ENCODE measurements around the gene RPS10. TPM values are rescaled to one million over a fixed set of nuclear protein-coding genes. Genes with fewer than 3 reads are reported as not detected.
A peak's percentile ranks its signal among the peaks of the same experiment; 100 is the strongest.

Gene RPS10
- total RNA-seq (2021; ENCODE audit: unreplicated experiment) = 1,363 TPM
- 1,658 TPM for polyA plus RNA-seq (2012; ENCODE audit: insufficient read length)
- Bru-seq, nascent RNA = percentile 98 among the genes with signal in this experiment
- BruChase-seq, experiment 1, labeled RNA remaining after a 2-hour chase = percentile 95 among the genes with signal in this experiment
- percentile 96 among the genes with signal in this experiment for BruChase-seq, experiment 2, labeled RNA remaining after a 6-hour chase
- long read RNA-seq, transcript RPS10-209 (6 exons, 588 nt) = major isoform, 205 of 437 reads
- long read RNA-seq, transcript RPS10-206 (6 exons, 781 nt) = minor isoform, 50 of 437 reads
- long read RNA-seq, partial matches to known transcripts = 178 of 437 reads
- long read RNA-seq, other reads (novel, unspliced or antisense) = 4 of 437 reads

DNA sequence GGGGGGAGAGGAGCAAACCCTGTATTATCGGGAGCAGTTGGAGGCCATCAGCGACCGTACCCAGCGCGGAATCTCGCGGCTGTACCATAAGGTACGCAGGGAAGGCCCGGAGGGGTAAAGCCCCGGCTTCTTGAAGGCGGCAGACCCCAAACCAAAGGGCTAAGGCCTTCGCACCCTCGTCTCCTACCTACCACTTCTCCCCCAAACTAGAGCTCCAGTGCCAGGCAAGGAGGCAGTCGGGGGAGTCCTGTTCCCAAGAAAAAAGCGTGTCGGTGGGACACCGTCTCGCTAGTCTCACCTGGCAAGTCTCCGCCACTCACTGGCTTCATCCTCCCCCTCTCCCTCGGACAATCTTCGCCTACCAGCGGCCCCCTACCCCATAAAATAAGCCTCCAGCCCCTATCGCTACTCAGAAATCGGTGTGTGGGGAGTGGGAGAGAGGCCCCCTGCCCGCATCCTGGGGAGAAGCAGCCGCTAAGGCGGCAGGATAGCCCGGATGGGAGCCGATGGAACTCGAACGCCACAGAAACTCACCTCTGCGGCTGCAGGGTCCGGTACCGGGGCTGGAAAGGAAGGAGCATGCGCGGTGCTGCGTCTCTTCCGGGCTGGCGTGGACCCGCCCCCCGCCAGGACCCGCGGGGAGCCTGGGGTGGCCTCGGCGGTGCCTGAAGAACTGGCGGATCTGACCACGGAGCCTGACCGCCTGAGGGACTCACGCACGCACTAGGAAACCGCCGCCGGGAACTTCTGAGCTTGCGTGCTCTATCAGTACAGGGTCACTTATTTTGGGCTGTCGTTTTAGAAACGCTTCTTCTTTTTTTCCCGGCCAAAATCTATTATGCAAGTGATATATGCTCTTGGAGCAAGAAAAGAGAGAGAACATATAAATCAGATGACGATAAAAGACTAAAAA, at the start of gene RPS10:
Gene RPS10 (minus strand): TSS at position 572 of the 913 bp plus-strand sequence. CDS start 848 bp downstream, outside the sequence.
- no TSS peak for BruUV-seq (replicated peaks)
- H3K36me3 ChIP-seq (ENCODE audit: control insufficient read depth, insufficient read depth, low read length) = peaks cover 20% of the 10 kb centered on the region
- peak within 1 kb of the TSS; percentile 97 for H3K27ac ChIP-seq (ENCODE audit: low read length)
- POLR2A ChIA-PET = interaction anchor here (0.5 to 0.7 kb wide), 4 partner anchors 21 to 356 kb away, joined by 3 to 15 read pairs (median 8); no protein-coding TSS in a partner anchor
- peak; percentile 60 for DNase-seq (ENCODE audit: low read depth, low spot score)
- ATAC-seq = peak; percentile 97
- TF ChIP-seq, protein P1, sequence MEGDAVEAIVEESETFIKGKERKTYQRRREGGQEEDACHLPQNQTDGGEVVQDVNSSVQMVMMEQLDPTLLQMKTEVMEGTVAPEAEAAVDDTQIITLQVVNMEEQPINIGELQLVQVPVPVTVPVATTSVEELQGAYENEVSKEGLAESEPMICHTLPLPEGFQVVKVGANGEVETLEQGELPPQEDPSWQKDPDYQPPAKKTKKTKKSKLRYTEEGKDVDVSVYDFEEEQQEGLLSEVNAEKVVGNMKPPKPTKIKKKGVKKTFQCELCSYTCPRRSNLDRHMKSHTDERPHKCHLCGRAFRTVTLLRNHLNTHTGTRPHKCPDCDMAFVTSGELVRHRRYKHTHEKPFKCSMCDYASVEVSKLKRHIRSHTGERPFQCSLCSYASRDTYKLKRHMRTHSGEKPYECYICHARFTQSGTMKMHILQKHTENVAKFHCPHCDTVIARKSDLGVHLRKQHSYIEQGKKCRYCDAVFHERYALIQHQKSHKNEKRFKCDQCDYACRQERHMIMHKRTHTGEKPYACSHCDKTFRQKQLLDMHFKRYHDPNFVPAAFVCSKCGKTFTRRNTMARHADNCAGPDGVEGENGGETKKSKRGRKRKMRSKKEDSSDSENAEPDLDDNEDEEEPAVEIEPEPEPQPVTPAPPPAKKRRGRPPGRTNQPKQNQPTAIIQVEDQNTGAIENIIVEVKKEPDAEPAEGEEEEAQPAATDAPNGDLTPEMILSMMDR (IDR thresholded peaks at IDR 0.05) = no peak
- TF ChIP-seq TCF7L2 (IDR thresholded peaks at IDR 0.05; ENCODE audit: low read depth, low read length) = peak; percentile 51; the same call in 1 of the 2 replicates
- TF ChIP-seq, protein P2, sequence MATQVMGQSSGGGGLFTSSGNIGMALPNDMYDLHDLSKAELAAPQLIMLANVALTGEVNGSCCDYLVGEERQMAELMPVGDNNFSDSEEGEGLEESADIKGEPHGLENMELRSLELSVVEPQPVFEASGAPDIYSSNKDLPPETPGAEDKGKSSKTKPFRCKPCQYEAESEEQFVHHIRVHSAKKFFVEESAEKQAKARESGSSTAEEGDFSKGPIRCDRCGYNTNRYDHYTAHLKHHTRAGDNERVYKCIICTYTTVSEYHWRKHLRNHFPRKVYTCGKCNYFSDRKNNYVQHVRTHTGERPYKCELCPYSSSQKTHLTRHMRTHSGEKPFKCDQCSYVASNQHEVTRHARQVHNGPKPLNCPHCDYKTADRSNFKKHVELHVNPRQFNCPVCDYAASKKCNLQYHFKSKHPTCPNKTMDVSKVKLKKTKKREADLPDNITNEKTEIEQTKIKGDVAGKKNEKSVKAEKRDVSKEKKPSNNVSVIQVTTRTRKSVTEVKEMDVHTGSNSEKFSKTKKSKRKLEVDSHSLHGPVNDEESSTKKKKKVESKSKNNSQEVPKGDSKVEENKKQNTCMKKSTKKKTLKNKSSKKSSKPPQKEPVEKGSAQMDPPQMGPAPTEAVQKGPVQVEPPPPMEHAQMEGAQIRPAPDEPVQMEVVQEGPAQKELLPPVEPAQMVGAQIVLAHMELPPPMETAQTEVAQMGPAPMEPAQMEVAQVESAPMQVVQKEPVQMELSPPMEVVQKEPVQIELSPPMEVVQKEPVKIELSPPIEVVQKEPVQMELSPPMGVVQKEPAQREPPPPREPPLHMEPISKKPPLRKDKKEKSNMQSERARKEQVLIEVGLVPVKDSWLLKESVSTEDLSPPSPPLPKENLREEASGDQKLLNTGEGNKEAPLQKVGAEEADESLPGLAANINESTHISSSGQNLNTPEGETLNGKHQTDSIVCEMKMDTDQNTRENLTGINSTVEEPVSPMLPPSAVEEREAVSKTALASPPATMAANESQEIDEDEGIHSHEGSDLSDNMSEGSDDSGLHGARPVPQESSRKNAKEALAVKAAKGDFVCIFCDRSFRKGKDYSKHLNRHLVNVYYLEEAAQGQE (IDR thresholded peaks at IDR 0.05; ENCODE audit: insufficient read depth in 1 of 2, low read depth in 2 of 2, low read length in 1 of 2) = no peak
- TF ChIP-seq POLR2AphosphoS5 (IDR thresholded peaks at IDR 0.05; ENCODE audit: low read depth, low read length) = peak; percentile 96
- TF ChIP-seq SIN3A (IDR thresholded peaks at IDR 0.05; ENCODE audit: borderline replicate concordance, insufficient read depth, low read depth, low read length) = 0 out of 2 replicates have a peak, but pooled peaks have one; percentile 29
- H3K4me1 ChIP-seq (ENCODE audit: control insufficient read depth, insufficient read depth, low read length) = peaks cover 10% of the 10 kb centered on the region
- CTCF ChIA-PET = interaction anchor here (0.6 to 0.8 kb wide), 3 partner anchors 57 to 184 kb away, joined by 3 to 4 read pairs (median 4); no protein-coding TSS in a partner anchor
- H3K27me3 ChIP-seq (ENCODE audit: control insufficient read depth, insufficient read depth, low read length) = no peaks in the 10 kb centered on the region
- in situ Hi-C loops (cut with HindIII; ENCODE audit: low pct_unique_long_range_greater_than_20kb, low sequenced_read_pairs) (no loop called here), intact Hi-C loops (cut with micrococcal nuclease; ENCODE audit: unreplicated experiment) (no loop called here)
- H3K9me3 ChIP-seq (ENCODE audit: control insufficient read depth, insufficient read depth, low read depth, low read length) = peaks cover 3% of the 10 kb centered on the region; the same call in 1 of the 2 replicates
- peak within 1 kb of the TSS; percentile 95 to 100 for H3K4me3 ChIP-seq (ENCODE audit: low read depth in 2 of 2, low read length in 2 of 2)

DNA sequence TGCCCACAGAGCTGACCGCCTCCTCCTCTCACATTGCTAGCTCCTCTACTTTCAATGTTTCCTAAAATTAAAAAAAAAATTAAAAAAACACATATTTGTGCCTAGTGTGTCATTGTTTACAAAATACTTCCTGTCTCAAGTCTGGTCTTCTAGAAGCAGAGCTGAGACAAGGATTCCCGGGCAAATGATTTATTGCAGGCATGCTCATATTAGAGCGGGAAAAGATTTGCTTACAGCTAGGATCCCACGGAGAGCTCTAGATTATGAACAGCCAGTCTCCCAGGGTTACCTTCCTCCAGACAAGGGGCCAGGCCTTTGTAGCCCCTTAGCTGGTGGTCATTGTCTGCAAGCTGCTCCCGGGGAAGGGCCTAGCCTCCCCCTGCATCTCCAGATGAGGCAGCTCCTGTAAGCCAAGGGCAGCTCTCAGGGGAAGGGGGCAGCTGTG, 49.4 kb upstream of the RPS10 start:
- DNase-seq (ENCODE audit: low read depth, low spot score) = no peak
- ChIA-PET POLR2A (no interaction called here), CTCF (no interaction called here)
- in situ Hi-C loops (cut with HindIII; ENCODE audit: low pct_unique_long_range_greater_than_20kb, low sequenced_read_pairs) (no loop called here), intact Hi-C loops (cut with micrococcal nuclease; ENCODE audit: unreplicated experiment) (no loop called here)
- H3K9me3 ChIP-seq (ENCODE audit: control insufficient read depth, insufficient read depth, low read depth, low read length) = no peaks in the 10 kb centered on the region
- no peaks in the 10 kb centered on the region for H3K4me1 ChIP-seq (ENCODE audit: control insufficient read depth, insufficient read depth, low read length)
- ATAC-seq = no peak
- TF ChIP-seq, protein P2 (IDR thresholded peaks at IDR 0.05; ENCODE audit: insufficient read depth in 1 of 2, low read depth in 2 of 2, low read length in 1 of 2) = no peak
- H3K27me3 ChIP-seq (ENCODE audit: control insufficient read depth, insufficient read depth, low read length) = no peaks in the 10 kb centered on the region
- no peaks in the 10 kb centered on the region for H3K36me3 ChIP-seq (ENCODE audit: control insufficient read depth, insufficient read depth, low read length)
- BruUV-seq (replicated peaks) = no TSS peak
- no peak overlapping the region for H3K4me3 ChIP-seq (ENCODE audit: low read depth in 2 of 2, low read length in 2 of 2)
- no peak overlapping the region for H3K27ac ChIP-seq (ENCODE audit: low read length)

Measured in Panc1 (cell line).